ENCODE results near the gene MRPL57.
"Not testable (repeated sequence)": the region's sequence is repeated elsewhere in the genome, so short reads cannot be mapped to it uniquely, and the experiment has no call there.

MRPL57 gene

GRCh38 chr13:21201456-21202190 is 25.2 kb downstream of the MRPL57 start:
- not testable (repeated sequence) for DNase-seq (ENCODE audit: low read depth); H3K4me3 ChIP-seq (ENCODE audit: low read length)

GRCh38 chr13:21202767-21203531 is 26.5 kb downstream of the MRPL57 start:
- TF ChIP-seq CTCF (IDR thresholded peaks at IDR 0.05; ENCODE audit: insufficient read depth, low read depth, low read length, missing control alignments): no peak
- DNase-seq (ENCODE audit: low read depth): peak; percentile 52
- no peak overlapping the region for H3K4me3 ChIP-seq (ENCODE audit: low read length)

- no peak for TF ChIP-seq CTCF (IDR thresholded peaks at IDR 0.05; ENCODE audit: insufficient read depth, low read depth, low read length, missing control alignments)
- no peak overlapping the region for H3K4me3 ChIP-seq (ENCODE audit: low read length)
- no peak for DNase-seq (ENCODE audit: low read depth)
Measured at GRCh38 chr13:21208652-21209154, 32.2 kb downstream of the MRPL57 start.

GRCh38 chr13:21212138-21212775 is 35.8 kb downstream of the MRPL57 start:
- no peak for TF ChIP-seq CTCF (IDR thresholded peaks at IDR 0.05; ENCODE audit: insufficient read depth, low read depth, low read length, missing control alignments)
- no peak for DNase-seq (ENCODE audit: low read depth)
- no peak overlapping the region for H3K4me3 ChIP-seq (ENCODE audit: low read length)

GRCh38 chr13:21215419-21215818 is 39.0 kb downstream of the MRPL57 start:
- DNase-seq (ENCODE audit: low read depth); H3K4me3 ChIP-seq (ENCODE audit: low read length): not testable (repeated sequence)

- no peak for TF ChIP-seq CTCF (IDR thresholded peaks at IDR 0.05; ENCODE audit: insufficient read depth, low read depth, low read length, missing control alignments)
- H3K4me3 ChIP-seq (ENCODE audit: low read length): no peak overlapping the region
- no peak for DNase-seq (ENCODE audit: low read depth)
Measured at GRCh38 chr13:21216332-21216731, 39.9 kb downstream of the MRPL57 start.

- TF ChIP-seq CTCF (IDR thresholded peaks at IDR 0.05; ENCODE audit: insufficient read depth, low read depth, low read length, missing control alignments): no peak
- H3K4me3 ChIP-seq (ENCODE audit: low read length): no peak overlapping the region
- no peak for DNase-seq (ENCODE audit: low read depth)
Measured at GRCh38 chr13:21218351-21219035, 42.0 kb downstream of the MRPL57 start.

Measured in epithelial cell of esophagus (primary cell).